HL-60 (cell line): ENCODE measurements around the gene SLC15A3.

Experiments used
- DNase-seq, 2 experiments: peaks; one replicate each; pipeline ENCODE4 v3.0.0-alpha.2; 2010 to 2020; ENCODE audit warnings: low read depth in 1 of 2, low spot score in 1 of 2
- H3K27ac ChIP-seq: fragments of 250-450 bp; sonication (Bioruptor Pico); replicated peaks from 2 replicates; pipeline ENCODE4 v1.5.1; 2020; ENCODE audit warnings: mild to moderate bottlenecking, moderate library complexity
- H3K27me3 ChIP-seq: fragments of 250-450 bp; sonication (Bioruptor Pico); 2 replicates; pipeline ENCODE4 v1.5.1; 2021; ENCODE audit warnings: mild to moderate bottlenecking, moderate library complexity; ENCODE audit not compliant: insufficient read depth, poor library complexity, severe bottlenecking
- H3K4me3 ChIP-seq: replicated peaks from 2 replicates; pipeline ENCODE4 v1.5.1; 2011; ENCODE audit warnings: mild to moderate bottlenecking, control low read depth, low read length; ENCODE audit not compliant: insufficient read depth
- GABPA ChIP-seq: IDR thresholded peaks from 2 replicates; pipeline ENCODE4 v1.6.1; 2012; ENCODE audit warnings: low read depth
- POLR2AphosphoS5 ChIP-seq: IDR thresholded peaks from 2 replicates; pipeline ENCODE4 v1.6.1; 2012; ENCODE audit warnings: low read depth
- SPI1 ChIP-seq: IDR thresholded peaks from 2 replicates; pipeline ENCODE4 v1.6.1; 2012; ENCODE audit warnings: low read depth, mild to moderate bottlenecking, borderline replicate concordance
- TF ChIP-seq, protein P1 (sequence below): IDR thresholded peaks from one replicate; pipeline ENCODE4 v1.5.1; 2011; ENCODE audit warnings: low read length, control low read depth, inconsistent platforms; ENCODE audit not compliant: insufficient read depth
- TF ChIP-seq, protein P2 (sequence below): IDR thresholded peaks from 2 replicates; pipeline ENCODE4 v1.6.1; 2012; ENCODE audit warnings: low read depth; ENCODE audit not compliant: insufficient replicate concordance

Gene SLC15A3

DNA sequence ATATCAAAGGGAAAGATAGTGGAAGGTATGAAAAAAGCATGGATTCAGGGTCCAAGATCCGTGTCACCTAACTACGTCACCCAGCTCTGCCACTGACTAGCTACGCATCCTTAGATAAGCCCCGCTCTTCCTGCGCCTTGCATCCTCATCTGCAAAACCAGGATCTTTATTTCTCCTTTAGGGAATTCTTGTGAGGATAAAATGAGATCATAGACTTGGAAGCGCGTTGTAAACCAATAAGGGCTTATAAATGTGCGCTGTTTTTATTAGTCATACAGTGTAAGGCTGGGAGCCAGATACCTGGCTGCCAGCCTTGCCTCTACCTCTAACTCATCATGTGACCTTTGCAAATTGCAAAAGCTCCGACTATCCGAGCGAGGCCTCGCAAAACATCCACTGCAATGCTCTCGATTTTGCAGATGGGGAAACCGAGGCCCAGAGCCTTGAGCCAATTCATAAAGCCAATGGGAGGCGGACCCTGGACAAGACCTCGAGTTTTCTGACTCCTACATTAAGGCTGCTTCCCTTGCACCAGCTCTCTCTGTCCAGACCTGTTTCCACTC is 46.3 kb downstream of the SLC15A3 start:
- Histone ChIP-seq H3K4me3 (peak overlapping the region; percentile 72), H3K27me3 (no peaks in the 10 kb centered on the region), H3K27ac (peak overlapping the region; percentile 96)
- TF ChIP-seq, protein P1, sequence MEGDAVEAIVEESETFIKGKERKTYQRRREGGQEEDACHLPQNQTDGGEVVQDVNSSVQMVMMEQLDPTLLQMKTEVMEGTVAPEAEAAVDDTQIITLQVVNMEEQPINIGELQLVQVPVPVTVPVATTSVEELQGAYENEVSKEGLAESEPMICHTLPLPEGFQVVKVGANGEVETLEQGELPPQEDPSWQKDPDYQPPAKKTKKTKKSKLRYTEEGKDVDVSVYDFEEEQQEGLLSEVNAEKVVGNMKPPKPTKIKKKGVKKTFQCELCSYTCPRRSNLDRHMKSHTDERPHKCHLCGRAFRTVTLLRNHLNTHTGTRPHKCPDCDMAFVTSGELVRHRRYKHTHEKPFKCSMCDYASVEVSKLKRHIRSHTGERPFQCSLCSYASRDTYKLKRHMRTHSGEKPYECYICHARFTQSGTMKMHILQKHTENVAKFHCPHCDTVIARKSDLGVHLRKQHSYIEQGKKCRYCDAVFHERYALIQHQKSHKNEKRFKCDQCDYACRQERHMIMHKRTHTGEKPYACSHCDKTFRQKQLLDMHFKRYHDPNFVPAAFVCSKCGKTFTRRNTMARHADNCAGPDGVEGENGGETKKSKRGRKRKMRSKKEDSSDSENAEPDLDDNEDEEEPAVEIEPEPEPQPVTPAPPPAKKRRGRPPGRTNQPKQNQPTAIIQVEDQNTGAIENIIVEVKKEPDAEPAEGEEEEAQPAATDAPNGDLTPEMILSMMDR: no peak
- TF ChIP-seq SPI1 (no peak), POLR2AphosphoS5 (no peak), GABPA (no peak)
- TF ChIP-seq, protein P2, sequence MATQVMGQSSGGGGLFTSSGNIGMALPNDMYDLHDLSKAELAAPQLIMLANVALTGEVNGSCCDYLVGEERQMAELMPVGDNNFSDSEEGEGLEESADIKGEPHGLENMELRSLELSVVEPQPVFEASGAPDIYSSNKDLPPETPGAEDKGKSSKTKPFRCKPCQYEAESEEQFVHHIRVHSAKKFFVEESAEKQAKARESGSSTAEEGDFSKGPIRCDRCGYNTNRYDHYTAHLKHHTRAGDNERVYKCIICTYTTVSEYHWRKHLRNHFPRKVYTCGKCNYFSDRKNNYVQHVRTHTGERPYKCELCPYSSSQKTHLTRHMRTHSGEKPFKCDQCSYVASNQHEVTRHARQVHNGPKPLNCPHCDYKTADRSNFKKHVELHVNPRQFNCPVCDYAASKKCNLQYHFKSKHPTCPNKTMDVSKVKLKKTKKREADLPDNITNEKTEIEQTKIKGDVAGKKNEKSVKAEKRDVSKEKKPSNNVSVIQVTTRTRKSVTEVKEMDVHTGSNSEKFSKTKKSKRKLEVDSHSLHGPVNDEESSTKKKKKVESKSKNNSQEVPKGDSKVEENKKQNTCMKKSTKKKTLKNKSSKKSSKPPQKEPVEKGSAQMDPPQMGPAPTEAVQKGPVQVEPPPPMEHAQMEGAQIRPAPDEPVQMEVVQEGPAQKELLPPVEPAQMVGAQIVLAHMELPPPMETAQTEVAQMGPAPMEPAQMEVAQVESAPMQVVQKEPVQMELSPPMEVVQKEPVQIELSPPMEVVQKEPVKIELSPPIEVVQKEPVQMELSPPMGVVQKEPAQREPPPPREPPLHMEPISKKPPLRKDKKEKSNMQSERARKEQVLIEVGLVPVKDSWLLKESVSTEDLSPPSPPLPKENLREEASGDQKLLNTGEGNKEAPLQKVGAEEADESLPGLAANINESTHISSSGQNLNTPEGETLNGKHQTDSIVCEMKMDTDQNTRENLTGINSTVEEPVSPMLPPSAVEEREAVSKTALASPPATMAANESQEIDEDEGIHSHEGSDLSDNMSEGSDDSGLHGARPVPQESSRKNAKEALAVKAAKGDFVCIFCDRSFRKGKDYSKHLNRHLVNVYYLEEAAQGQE: no peak
- no peak for DNase-seq

DNA sequence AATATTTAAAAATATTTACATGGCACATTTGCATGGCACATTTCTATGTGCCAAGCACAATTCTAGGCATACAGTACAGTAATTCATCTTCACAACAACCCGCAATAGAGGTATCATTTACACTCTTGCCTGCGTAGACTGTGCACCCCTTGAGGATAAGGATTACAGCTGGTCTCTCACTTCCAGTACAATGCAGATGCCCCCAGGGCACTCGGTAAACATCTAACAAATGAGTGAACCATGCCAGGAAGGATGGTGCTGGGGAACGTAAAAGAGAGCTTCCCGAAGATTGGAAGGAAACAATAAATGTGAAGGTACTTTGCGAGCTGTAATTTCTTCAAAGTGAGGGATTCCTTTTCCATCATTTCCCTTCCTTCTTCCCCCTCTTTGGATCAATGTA is 46.9 kb downstream of the SLC15A3 start:
- DNase-seq: no peak
- Histone ChIP-seq H3K4me3 (peak overlapping the region; percentile 72), H3K27ac (peak overlapping the region; percentile 96), H3K27me3 (no peaks in the 10 kb centered on the region)
- TF ChIP-seq SPI1: no peak
- no peak for TF ChIP-seq POLR2AphosphoS5
- TF ChIP-seq GABPA: no peak
- TF ChIP-seq, protein P1: no peak
- TF ChIP-seq, protein P2: no peak

DNA sequence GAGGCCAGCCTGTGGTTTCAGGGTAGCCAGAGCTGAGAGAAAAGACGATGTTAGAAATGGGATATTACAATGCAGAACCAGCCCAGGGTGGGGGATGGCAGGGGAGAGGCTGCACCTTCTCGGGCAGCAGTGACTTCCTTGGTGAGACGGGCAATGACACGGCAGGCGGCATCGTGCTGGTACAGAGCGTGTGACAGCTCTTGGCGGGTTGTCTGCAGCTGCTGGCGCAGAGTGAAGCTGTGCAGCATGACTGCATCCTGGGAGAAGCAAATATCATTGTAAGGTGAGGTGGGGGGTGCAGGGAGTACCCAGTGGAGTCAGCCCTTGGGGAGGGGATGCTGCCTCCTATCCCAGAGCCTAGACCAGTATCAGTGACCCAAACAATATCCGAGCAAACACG is 49.4 kb downstream of the SLC15A3 start:
- H3K27ac ChIP-seq: no peak overlapping the region
- no peak for DNase-seq
- H3K4me3 ChIP-seq: no peak overlapping the region
- H3K27me3 ChIP-seq: no peaks in the 10 kb centered on the region
- TF ChIP-seq GABPA (no peak), SPI1 (no peak), POLR2AphosphoS5 (no peak)
- TF ChIP-seq, protein P2: no peak
- TF ChIP-seq, protein P1: no peak
